ENCODE data around the gene KCNH4. TPM values are rescaled to one million over a fixed set of nuclear protein-coding genes. Genes with fewer than 3 reads are reported as not detected.
A peak's percentile ranks its signal among the peaks of the same experiment; 100 is the strongest.

Gene KCNH4
- total and polyA plus RNA-seq, 7 donors = 0.01 to 0.17 (median 0.08) TPM; not detected in 2

DNA sequence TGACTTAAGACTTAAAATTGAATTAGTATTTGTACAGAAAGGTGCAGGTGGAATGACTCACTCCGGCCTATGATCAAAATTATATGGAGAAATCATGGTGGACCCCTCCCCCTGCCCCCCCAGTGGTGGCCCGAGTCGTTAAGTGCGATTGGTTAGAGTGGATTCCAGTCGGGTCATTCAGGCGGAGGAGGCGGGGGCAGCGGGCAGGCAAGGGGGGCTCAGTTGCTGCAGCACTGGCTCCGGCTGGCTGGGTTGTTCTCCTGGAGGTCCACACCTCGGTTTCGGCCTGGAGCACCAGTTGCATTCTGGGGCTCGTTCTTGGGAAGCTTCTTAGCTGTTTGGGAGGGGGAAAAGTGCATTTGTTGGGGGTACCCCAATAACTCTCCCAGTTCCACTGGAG is 55.4 kb downstream of the KCNH4 start:
- ATAC-seq (no peak), DNase-seq (no peak)
- 75 to 79% (median 78%) methylated on average over 11 to 12 of the region's 12 CpGs for WGBS, 3 donors
- TF ChIP-seq, protein P1, sequence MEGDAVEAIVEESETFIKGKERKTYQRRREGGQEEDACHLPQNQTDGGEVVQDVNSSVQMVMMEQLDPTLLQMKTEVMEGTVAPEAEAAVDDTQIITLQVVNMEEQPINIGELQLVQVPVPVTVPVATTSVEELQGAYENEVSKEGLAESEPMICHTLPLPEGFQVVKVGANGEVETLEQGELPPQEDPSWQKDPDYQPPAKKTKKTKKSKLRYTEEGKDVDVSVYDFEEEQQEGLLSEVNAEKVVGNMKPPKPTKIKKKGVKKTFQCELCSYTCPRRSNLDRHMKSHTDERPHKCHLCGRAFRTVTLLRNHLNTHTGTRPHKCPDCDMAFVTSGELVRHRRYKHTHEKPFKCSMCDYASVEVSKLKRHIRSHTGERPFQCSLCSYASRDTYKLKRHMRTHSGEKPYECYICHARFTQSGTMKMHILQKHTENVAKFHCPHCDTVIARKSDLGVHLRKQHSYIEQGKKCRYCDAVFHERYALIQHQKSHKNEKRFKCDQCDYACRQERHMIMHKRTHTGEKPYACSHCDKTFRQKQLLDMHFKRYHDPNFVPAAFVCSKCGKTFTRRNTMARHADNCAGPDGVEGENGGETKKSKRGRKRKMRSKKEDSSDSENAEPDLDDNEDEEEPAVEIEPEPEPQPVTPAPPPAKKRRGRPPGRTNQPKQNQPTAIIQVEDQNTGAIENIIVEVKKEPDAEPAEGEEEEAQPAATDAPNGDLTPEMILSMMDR (IDR thresholded peaks at IDR 0.05) = no peak
- peaks cover 24% of the 10 kb centered on the region for H3K4me1 ChIP-seq
- no peaks in the 10 kb centered on the region for H3K27me3 ChIP-seq (ENCODE audit: insufficient read depth in 3 of 3, low read length in 2 of 3)
- intact Hi-C loops (cut with DNase I) = loop anchor here in 1 of 2 donors (5.0 kb wide), 1 partner anchor 57 kb away; the partner anchor contains the start of gene KCNH4
- peaks cover 4 to 52% of the 10 kb centered on the region in 2 donors for H3K36me3 ChIP-seq (ENCODE audit: insufficient read depth in 1 of 2, low read depth in 1 of 2)
- no peak overlapping the region for H3K4me3 ChIP-seq
- H3K9me3 ChIP-seq = no peaks in the 10 kb centered on the region
- H3K27ac ChIP-seq = no peak overlapping the region

DNA sequence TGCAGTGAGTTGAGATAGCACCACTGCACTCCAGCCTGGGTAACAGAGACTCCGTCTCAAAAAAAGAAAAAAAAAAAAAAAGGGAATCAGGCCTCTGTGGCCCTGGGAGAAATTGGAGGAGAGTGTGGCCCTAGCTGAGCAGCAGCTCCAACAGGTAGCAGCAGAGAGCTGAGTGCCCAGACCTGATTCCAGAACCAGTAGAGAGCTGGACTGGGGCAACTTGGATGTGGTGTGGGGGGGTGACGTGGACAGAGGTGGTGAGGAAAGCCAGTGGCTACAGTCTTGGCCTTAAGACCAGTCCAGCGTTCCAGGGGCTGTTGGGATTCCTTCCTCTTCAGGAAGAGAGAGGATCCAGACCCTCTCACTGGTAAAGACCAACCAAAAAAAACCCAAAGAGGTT is 56.7 kb downstream of the KCNH4 start:
- DNase-seq (no peak), ATAC-seq (no peak)
- intact Hi-C loops (cut with DNase I) = no loop called here
- peaks cover 4 to 51% of the 10 kb centered on the region in 2 donors for H3K36me3 ChIP-seq (ENCODE audit: insufficient read depth in 1 of 2, low read depth in 1 of 2)
- no peaks in the 10 kb centered on the region for H3K27me3 ChIP-seq (ENCODE audit: insufficient read depth in 3 of 3, low read length in 2 of 3)
- WGBS, 3 donors = 73 to 90% (median 81%) methylated on average over 2 to 3 of the region's 3 CpGs
- TF ChIP-seq, protein P1 (IDR thresholded peaks at IDR 0.05) = no peak
- H3K4me3 ChIP-seq = no peak overlapping the region
- peaks cover 22% of the 10 kb centered on the region for H3K4me1 ChIP-seq
- H3K9me3 ChIP-seq = no peaks in the 10 kb centered on the region
- H3K27ac ChIP-seq = no peak overlapping the region

DNA sequence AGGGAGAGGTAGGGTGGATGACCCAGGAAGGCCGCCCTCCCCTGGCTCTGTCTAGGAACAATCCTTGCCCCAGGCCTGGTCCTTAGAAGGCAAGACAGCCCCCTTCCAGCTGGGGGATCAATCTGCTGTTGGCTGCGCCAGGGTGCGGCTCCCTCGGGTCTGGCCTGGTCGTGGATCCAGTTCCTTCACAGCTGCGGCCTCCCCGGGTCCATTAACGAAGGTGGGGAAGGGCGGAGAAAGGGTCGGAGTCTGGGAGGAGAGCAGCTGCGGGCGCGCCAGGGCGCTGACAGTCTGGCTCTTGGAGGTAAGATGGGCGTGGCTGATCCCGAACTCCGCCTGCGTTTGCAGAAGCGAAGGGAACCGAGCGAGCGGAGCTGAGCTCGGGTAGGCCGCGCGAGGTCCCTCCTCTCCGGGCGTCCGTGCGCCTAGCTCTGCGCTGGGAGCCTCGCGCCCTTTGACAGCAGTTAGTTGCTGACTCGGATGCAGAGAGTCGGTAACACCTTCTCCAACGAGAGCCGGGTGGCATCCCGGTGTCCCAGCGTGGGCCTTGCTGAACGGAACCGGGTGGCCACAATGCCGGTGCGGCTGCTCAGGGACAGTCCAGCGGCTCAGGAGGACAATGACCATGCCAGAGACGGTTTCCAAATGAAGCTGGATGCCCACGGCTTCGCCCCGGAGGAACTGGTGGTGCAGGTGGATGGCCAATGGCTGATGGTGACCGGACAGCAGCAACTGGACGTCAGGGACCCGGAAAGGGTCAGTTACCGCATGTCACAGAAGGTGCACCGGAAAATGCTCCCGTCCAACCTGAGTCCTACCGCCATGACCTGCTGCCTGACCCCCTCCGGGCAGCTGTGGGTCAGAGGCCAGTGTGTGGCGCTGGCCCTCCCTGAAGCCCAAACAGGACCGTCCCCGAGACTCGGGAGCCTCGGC is 58.3 kb downstream of the KCNH4 start, which contains the start of gene HSPB9:
TSS of gene HSPB9 (plus strand) at position 434 of the 933 bp plus-strand sequence. CDS start at position 481, 47 bp downstream.
- H3K27ac ChIP-seq = peak within 1 kb of the TSS; percentile 79
- DNase-seq = peak; percentile 58 to 79
- TF ChIP-seq, protein P1 (IDR thresholded peaks at IDR 0.05) = no peak
- no peaks in the 10 kb centered on the region for H3K9me3 ChIP-seq
- peak; percentile 50 to 63 (median 58) for ATAC-seq
- 52 to 59% (median 52%) methylated on average over 59 to 61 of the region's 61 CpGs for WGBS, 3 donors
- H3K27me3 ChIP-seq (ENCODE audit: insufficient read depth in 3 of 3, low read length in 2 of 3) = no peaks in the 10 kb centered on the region
- intact Hi-C loops (cut with DNase I) = no loop called here
- peaks cover 0 to 49% of the 10 kb centered on the region in 2 donors for H3K36me3 ChIP-seq (ENCODE audit: insufficient read depth in 1 of 2, low read depth in 1 of 2)
- peaks cover 22% of the 10 kb centered on the region for H3K4me1 ChIP-seq
- peak within 1 kb of the TSS; percentile 82 for H3K4me3 ChIP-seq

DNA sequence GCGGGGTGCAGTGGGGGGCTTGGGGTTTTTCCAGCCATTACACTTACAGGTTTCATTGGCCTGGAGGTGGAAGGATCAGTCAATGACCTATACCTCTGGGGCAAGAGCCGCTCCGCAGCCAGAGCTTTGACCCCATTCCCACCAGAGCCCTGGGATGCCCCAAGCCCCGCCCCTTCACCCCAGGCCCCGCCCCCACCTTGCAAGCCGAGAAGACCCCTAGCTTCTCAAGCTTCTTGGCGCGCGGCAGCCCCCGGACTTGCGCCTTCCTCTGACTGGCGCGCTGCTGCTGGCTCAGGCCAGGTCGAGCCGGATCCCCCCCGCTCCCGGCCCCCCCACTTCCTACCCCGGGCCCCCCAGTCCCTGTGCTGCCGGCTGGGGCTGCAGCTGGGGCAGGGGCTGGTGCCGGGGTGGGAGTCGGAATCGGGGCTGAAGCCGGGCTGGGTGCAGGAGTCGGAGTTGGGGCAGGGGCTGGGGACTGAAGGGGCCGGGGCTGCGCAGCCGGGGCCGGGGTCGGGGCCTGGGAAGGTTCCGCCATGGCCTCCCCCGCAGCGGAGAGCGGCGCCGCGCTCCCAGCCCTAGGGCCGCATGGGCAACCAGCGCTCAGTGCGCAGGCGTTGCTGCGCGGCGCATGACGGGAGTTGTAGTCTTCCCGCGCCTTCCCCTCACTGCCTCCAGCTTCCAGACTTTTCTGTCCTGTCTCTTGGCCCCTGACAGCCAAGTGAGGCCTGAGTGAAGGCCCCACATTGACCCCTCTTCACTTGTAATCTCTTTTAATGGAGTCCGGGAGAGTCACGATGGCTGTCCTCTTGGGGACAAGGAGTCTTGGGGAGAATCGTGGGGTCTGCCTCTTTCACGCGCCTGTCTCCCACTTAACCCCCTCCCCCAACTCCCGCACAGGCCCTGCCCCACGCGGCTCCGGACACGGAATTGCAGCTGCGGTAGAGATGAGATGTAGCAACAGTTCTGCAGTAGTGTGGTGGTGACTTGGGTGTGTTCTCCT is 59.9 kb downstream of the KCNH4 start, which contains the start of gene KAT2A:
TSS of gene KAT2A (minus strand) at position 598 of the 1,000 bp plus-strand sequence. CDS start at position 535, 63 bp downstream.
- peaks cover 22% of the 10 kb centered on the region for H3K4me1 ChIP-seq
- TF ChIP-seq, protein P1 (IDR thresholded peaks at IDR 0.05) = no peak
- peak within 1 kb of the TSS; percentile 79 for H3K27ac ChIP-seq
- no peaks in the 10 kb centered on the region for H3K9me3 ChIP-seq
- intact Hi-C loops (cut with DNase I) = no loop called here
- ATAC-seq (peak; percentile 87 to 90 (median 88)), DNase-seq (peak; percentile 88 to 90)
- no peaks in the 10 kb centered on the region for H3K27me3 ChIP-seq (ENCODE audit: insufficient read depth in 3 of 3, low read length in 2 of 3)
- 5 to 8% (median 6%) methylated on average over 44 to 57 of the region's 57 CpGs for WGBS, 3 donors
- peaks cover 0 to 45% of the 10 kb centered on the region in 2 donors for H3K36me3 ChIP-seq (ENCODE audit: insufficient read depth in 1 of 2, low read depth in 1 of 2)
- H3K4me3 ChIP-seq = peak within 1 kb of the TSS; percentile 82
